HEK293 (cell line): ENCODE results near the gene MRGPRE.

Experiments
- CTCF ChIA-PET: fragments of 350-600 bp; formaldehyde crosslinking; extraction: SDS; loops from one replicate; lab custom pipeline; 2021; ENCODE audit warnings: antibody characterized with exemption; lab: Yijun Ruan, JAX
- POLR2A ChIA-PET: fragments of 300-600 bp; formaldehyde crosslinking; extraction: SDS; loops from one replicate; lab custom pipeline; 2020; ENCODE audit warnings: antibody characterized with exemption, inconsistent platforms; lab: Yijun Ruan, JAX
- H3K27ac ChIP-seq: fragments of 200-500 bp; sonication (Bioruptor generic); 2 replicates; pipeline ENCODE4 v1.5.1; 2014; ENCODE audit warnings: low read depth, low read length, control low read depth, inconsistent platforms; ENCODE audit errors: extremely low read depth
- H3K36me3 ChIP-seq, 2 experiments: fragments of 200-500 bp in 1 of 2; sonication (Bioruptor generic) in 1 of 2; 1 replicate in 1 of 2; 2 replicates in 1 of 2; pipeline ENCODE4 v1.5.1; 2014 to 2017; ENCODE audit warnings: inconsistent platforms in 2 of 2, low read length in 2 of 2; ENCODE audit not compliant: control insufficient read depth in 2 of 2, insufficient read depth in 1 of 2
- H3K4me1 ChIP-seq: fragments of 200-500 bp; sonication (Bioruptor generic); 2 replicates; pipeline ENCODE4 v1.5.1; 2014; ENCODE audit warnings: mild to moderate bottlenecking, low read length, inconsistent platforms; ENCODE audit not compliant: control insufficient read depth, insufficient read depth
- H3K4me3 ChIP-seq: 2 replicates; pipeline ENCODE4 v1.5.1; 2011; ENCODE audit warnings: low read depth, mild to moderate bottlenecking, control low read depth, low read length, moderate library complexity
- H3K9me3 ChIP-seq: fragments of 200-500 bp; sonication (Bioruptor generic); 2 replicates; pipeline ENCODE4 v1.5.1; 2014; ENCODE audit warnings: low read depth, low read length, inconsistent platforms; ENCODE audit not compliant: control insufficient read depth, insufficient read depth
- GLI2 ChIP-seq: fragments of 450-650 bp; formaldehyde crosslinking; IDR thresholded peaks from 2 replicates; pipeline ENCODE4; 2017; ENCODE audit warnings: missing biosample characterization, missing genetic modification characterization, low read depth, borderline replicate concordance
- GLIS1 ChIP-seq: fragments of 450-650 bp; formaldehyde crosslinking; IDR thresholded peaks from 2 replicates; pipeline ENCODE4 v1.5.1; 2016; ENCODE audit warnings: missing biosample characterization, missing genetic modification characterization
- PRDM1 ChIP-seq: fragments of 450-650 bp; formaldehyde crosslinking; IDR thresholded peaks from 2 replicates; pipeline ENCODE4; 2016; ENCODE audit warnings: missing biosample characterization, missing genetic modification characterization
- ZBTB44 ChIP-seq: fragments of 450-650 bp; IDR thresholded peaks from 2 replicates; pipeline ENCODE4 v1.5.1; 2018; ENCODE audit warnings: missing biosample characterization, mild to moderate bottlenecking, missing genetic modification characterization
- ZNF146 ChIP-seq: fragments of 450-650 bp; formaldehyde crosslinking; IDR thresholded peaks from 2 replicates; pipeline ENCODE4 v1.5.1; 2016; ENCODE audit warnings: missing biosample characterization, missing genetic modification characterization
- ZNF19 ChIP-seq: fragments of 450-650 bp; formaldehyde crosslinking; IDR thresholded peaks from 2 replicates; pipeline ENCODE4; 2016; ENCODE audit warnings: missing biosample characterization, missing genetic modification characterization, low read depth
- ZNF221 ChIP-seq: fragments of 450-650 bp; formaldehyde crosslinking; IDR thresholded peaks from 2 replicates; pipeline ENCODE4 v1.5.1; 2017; ENCODE audit warnings: missing biosample characterization, missing genetic modification characterization, borderline replicate concordance
- ZNF239 ChIP-seq: fragments of 450-650 bp; formaldehyde crosslinking; IDR thresholded peaks from 2 replicates; pipeline ENCODE4 v1.5.1; 2016; ENCODE audit warnings: missing biosample characterization, missing genetic modification characterization
- ZNF324 ChIP-seq: fragments of 450-650 bp; formaldehyde crosslinking; IDR thresholded peaks from 2 replicates; pipeline ENCODE4 v1.5.1; 2016; ENCODE audit warnings: missing biosample characterization, missing genetic modification characterization
- ZNF404 ChIP-seq: fragments of 450-650 bp; formaldehyde crosslinking; IDR thresholded peaks from 2 replicates; pipeline ENCODE4 v1.5.1; 2017; ENCODE audit warnings: missing biosample characterization, missing genetic modification characterization
- ZNF48 ChIP-seq: fragments of 450-650 bp; formaldehyde crosslinking; IDR thresholded peaks from 2 replicates; pipeline ENCODE4 v1.5.1; 2016; ENCODE audit warnings: missing biosample characterization, missing genetic modification characterization
- ZNF514 ChIP-seq: fragments of 450-650 bp; formaldehyde crosslinking; IDR thresholded peaks from 2 replicates; pipeline ENCODE4 v1.5.1; 2016; ENCODE audit warnings: missing biosample characterization, missing genetic modification characterization
- ZNF549 ChIP-seq: fragments of 450-650 bp; IDR thresholded peaks from 2 replicates; pipeline ENCODE4 v1.5.1; 2018; ENCODE audit warnings: missing biosample characterization, missing genetic modification characterization, mild to moderate bottlenecking, inconsistent platforms, moderate library complexity
- ZNF585B ChIP-seq: fragments of 450-650 bp; formaldehyde crosslinking; IDR thresholded peaks from 2 replicates; pipeline ENCODE4 v1.5.1; 2016; ENCODE audit warnings: missing biosample characterization, missing genetic modification characterization
- ZNF621 ChIP-seq: fragments of 450-650 bp; formaldehyde crosslinking; IDR thresholded peaks from 2 replicates; pipeline ENCODE4 v1.5.1; 2017; ENCODE audit warnings: missing biosample characterization, missing genetic modification characterization
- ZNF777 ChIP-seq: fragments of 450-650 bp; formaldehyde crosslinking; IDR thresholded peaks from 2 replicates; pipeline ENCODE4 v1.5.1; 2017; ENCODE audit warnings: missing biosample characterization, missing genetic modification characterization, borderline replicate concordance
- TF ChIP-seq, protein P1 (sequence below): fragments of 450-650 bp; formaldehyde crosslinking; conservative IDR thresholded peaks from 2 replicates; pipeline ENCODE4 v1.5.1; 2016; ENCODE audit warnings: low read depth, missing biosample characterization, missing genetic modification characterization
- TF ChIP-seq, protein P2 (sequence below): fragments of 450-650 bp; formaldehyde crosslinking; IDR thresholded peaks from 2 replicates; pipeline ENCODE4 v1.5.1; 2016; ENCODE audit warnings: missing biosample characterization, missing genetic modification characterization

The MRGPRE gene

DNA sequence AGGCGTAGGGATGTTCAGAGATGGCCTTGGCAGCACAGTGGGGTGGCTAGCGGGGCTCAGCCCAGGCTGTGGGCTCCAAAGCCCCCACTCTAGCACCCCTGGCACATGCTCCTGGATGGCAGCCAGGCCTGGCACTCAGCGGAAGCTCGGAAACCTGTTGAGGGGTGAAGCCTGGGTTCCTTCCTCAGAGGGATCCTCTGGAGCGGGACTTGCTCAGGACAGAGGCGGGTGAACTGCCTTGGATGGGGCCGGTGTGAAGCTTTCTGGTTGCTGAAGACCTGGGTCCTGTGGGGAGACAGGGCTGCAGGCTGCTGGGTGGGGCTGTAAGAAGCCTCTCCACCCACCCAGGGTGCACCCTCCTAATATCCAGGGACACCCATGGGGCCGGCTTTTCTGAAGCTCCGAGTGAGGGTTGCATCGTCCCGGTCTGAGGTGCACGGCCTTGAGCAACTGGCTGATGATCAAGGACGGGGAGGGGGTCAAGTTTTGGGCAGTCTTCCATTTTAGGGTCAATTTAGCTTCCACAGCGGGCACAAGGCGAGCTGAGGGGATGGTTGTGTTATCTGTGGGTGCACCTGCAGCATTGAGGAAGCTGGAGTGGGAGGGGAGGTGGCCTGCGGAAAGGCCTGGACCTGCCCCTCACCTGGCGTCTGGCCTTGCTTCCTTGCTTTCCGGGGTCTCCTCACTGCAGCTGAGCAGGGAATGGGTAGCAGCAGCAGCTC lies 5.2 kb downstream of the MRGPRE start (continued):
- TF ChIP-seq, protein P1, sequence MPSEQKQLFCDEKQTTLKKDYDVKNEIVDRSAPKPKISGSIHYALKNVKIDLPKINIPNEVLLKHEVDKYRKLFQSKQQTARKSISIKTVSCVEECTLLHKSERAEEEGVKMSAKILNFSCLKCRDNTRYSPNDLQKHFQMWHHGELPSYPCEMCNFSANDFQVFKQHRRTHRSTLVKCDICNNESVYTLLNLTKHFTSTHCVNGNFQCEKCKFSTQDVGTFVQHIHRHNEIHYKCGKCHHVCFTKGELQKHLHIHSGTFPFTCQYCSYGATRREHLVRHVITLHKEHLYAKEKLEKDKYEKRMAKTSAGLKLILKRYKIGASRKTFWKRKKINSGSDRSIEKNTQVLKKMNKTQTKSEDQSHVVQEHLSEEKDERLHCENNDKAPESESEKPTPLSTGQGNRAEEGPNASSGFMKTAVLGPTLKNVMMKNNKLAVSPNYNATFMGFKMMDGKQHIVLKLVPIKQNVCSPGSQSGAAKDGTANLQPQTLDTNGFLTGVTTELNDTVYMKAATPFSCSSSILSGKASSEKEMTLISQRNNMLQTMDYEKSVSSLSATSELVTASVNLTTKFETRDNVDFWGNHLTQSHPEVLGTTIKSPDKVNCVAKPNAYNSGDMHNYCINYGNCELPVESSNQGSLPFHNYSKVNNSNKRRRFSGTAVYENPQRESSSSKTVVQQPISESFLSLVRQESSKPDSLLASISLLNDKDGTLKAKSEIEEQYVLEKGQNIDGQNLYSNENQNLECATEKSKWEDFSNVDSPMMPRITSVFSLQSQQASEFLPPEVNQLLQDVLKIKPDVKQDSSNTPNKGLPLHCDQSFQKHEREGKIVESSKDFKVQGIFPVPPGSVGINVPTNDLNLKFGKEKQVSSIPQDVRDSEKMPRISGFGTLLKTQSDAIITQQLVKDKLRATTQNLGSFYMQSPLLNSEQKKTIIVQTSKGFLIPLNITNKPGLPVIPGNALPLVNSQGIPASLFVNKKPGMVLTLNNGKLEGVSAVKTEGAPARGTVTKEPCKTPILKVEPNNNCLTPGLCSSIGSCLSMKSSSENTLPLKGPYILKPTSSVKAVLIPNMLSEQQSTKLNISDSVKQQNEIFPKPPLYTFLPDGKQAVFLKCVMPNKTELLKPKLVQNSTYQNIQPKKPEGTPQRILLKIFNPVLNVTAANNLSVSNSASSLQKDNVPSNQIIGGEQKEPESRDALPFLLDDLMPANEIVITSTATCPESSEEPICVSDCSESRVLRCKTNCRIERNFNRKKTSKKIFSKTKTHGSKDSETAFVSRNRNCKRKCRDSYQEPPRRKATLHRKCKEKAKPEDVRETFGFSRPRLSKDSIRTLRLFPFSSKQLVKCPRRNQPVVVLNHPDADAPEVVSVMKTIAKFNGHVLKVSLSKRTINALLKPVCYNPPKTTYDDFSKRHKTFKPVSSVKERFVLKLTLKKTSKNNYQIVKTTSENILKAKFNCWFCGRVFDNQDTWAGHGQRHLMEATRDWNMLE (tag by site-specific recombination): no peak
- TF ChIP-seq PRDM1 (tag by site-specific recombination): no peak

DNA sequence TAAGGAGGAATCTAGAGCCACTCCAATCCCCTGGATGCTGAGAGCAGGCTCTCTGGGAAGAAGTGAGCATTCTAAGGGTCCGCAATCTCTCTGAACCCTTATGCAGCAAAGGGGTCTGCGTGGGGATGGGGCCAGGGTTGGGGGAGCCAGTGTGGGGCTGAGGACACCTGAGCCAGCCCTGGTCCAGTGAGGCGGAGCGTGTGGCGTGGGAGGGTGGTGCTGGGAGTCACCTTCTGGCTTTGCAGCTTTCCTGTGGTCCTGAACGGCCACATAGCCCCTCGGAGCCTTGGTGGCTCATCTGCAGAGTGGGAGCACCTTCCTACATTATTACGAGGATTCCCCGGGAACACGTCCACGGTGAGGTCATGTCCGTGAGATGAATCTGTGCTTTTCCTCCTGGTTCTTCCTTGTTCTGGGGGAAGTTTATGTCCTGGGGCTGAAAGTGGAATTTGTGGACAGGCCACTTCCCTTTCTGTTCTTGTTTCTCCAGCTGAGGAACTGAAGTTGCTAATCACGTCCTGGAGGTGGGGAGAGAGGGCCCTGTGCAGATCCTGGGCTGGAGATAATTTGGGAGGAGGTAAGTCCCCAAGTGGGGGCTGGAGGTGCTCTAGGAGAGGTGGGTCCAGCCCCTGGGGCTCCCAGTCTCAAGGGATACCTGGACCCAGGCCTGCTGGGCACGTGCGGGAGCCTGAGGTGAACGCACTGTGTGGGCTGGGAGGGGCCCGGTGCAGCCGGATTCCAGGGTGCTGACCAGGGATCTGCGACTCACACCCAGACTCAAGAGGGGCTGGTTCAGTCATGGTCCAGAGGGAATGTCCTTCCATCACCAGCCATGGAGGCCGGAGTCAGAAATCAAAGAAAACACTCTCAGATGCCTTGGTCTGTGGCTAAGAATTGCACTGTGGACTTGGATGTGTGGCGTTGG lies 6.1 kb downstream of the MRGPRE start:
- no peak overlapping the region for H3K27ac ChIP-seq
- H3K4me3 ChIP-seq: no peak overlapping the region
- no peaks in the 10 kb centered on the region for H3K36me3 ChIP-seq
- ChIA-PET POLR2A (no interaction called here), CTCF (interaction anchor here (0.6 kb wide), 1 partner anchor 63 kb away, joined by 3 read pairs; no protein-coding TSS in a partner anchor)
- H3K9me3 ChIP-seq: no peaks in the 10 kb centered on the region
- no peaks in the 10 kb centered on the region for H3K4me1 ChIP-seq
- TF ChIP-seq ZNF221 (tag by site-specific recombination): no peak
- TF ChIP-seq ZNF19: no peak
- TF ChIP-seq ZNF514 (tag by site-specific recombination): no peak
- TF ChIP-seq, protein P2, sequence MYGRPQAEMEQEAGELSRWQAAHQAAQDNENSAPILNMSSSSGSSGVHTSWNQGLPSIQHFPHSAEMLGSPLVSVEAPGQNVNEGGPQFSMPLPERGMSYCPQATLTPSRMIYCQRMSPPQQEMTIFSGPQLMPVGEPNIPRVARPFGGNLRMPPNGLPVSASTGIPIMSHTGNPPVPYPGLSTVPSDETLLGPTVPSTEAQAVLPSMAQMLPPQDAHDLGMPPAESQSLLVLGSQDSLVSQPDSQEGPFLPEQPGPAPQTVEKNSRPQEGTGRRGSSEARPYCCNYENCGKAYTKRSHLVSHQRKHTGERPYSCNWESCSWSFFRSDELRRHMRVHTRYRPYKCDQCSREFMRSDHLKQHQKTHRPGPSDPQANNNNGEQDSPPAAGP (tag by site-specific recombination): no peak
- TF ChIP-seq ZNF621 (tag by site-specific recombination): no peak
- no peak for TF ChIP-seq ZNF777 (tag by site-specific recombination)
- TF ChIP-seq ZNF239: no peak
- TF ChIP-seq ZNF585B (tag by site-specific recombination): no peak
- no peak for TF ChIP-seq ZBTB44
- TF ChIP-seq GLIS1 (tag by site-specific recombination): no peak
- TF ChIP-seq ZNF48 (tag by site-specific recombination): no peak
- TF ChIP-seq ZNF146 (tag by site-specific recombination): no peak
- TF ChIP-seq ZNF549: no peak
- no peak for TF ChIP-seq ZNF324
- no peak for TF ChIP-seq ZNF404 (tag by site-specific recombination)
- no peak for TF ChIP-seq GLI2 (tag by site-specific recombination)
